Effector CD4-positive, alpha-beta T cell (primary cell): Measurements from ENCODE around the gene SLC39A12. TPM values are rescaled to one million over a fixed set of nuclear protein-coding genes. Genes with fewer than 3 reads are reported as not detected.
"Not testable (repeated sequence)": the region's sequence is repeated elsewhere in the genome, so short reads cannot be mapped to it uniquely, and the experiment has no call there.

Experiments used
- DNase-seq: peaks from one replicate; pipeline ENCODE4 v3.0.0-alpha.2; 2020
- total RNA-seq: gene quantifications from one replicate; lab custom pipeline; 2026; lab: John Stamatoyannopoulos, UW

Gene SLC39A12
- not detected for total RNA-seq

- DNase-seq, result no peak
These were observed at the start of gene SLC39A12 for GRCh38 chr10:17951868-17952371. Gene SLC39A12 (plus strand): TSS chr10:17951918. CDS start chr10:17953277, 1,359 bp downstream.

GRCh38 chr10:17904564-17904963 lies 47.2 kb upstream of the SLC39A12 start:
- DNase-seq, result no peak

DNA sequence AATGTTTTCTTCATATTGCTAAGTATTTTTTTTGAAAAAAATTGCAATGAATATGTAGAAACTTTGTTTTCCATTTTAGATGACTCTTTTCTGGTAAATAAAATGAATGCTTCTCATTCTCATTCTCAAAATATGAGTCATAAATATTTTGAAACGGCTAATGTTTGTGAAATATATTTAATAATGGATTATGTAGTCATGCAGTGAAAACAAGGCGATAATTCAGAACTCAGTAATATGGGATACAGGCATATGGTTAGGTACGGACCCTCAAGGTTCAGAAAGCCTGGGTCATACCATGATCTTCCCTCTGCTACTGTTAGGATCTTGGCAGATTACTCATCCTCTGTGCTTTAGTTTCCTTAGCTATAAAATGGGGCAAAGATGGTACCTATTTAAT lies 46.2 kb upstream of the SLC39A12 start:
- DNase-seq, result no peak

GRCh38 chr10:17906002-17906401 lies 45.7 kb upstream of the SLC39A12 start:
- no peak for DNase-seq

- DNase-seq, result no peak
These were observed 44.1 kb upstream of the SLC39A12 start for GRCh38 chr10:17907641-17908040.

DNA sequence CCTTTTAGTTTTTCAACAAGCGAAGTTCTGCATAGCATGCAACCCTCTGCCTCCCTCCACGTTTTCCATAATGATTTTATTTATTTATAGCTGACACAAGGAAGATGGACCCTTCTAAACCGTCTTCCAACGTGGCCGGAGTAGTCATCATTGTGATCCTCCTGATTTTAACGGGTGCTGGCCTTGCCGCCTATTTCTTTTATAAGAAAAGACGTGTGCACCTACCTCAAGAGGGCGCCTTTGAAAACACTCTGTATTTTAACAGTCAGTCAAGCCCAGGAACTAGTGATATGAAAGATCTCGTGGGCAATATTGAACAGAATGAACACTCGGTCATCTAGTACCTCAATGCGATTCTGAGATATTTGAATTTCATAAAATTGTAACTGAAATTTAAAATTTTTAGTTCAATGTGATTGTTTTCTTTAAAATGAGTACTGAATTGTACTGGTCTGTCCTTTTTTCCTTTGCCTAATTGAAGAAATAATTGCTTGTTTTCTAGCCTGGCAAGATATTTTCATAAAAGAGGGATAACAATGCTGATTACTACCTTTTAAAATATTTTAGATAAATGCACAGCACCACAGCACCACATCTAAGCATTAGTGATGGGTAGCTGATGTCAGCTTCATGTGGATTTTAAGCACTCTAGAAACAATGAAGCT lies 41.5 kb upstream of the SLC39A12 start:
- no peak for DNase-seq

- no peak for DNase-seq
These were observed 39.0 kb upstream of the SLC39A12 start for GRCh38 chr10:17912754-17913153.

GRCh38 chr10:17913604-17914003 lies 38.1 kb upstream of the SLC39A12 start:
- no peak for DNase-seq

GRCh38 chr10:17914169-17915045 lies 37.3 kb upstream of the SLC39A12 start:
- DNase-seq, result no peak

DNA sequence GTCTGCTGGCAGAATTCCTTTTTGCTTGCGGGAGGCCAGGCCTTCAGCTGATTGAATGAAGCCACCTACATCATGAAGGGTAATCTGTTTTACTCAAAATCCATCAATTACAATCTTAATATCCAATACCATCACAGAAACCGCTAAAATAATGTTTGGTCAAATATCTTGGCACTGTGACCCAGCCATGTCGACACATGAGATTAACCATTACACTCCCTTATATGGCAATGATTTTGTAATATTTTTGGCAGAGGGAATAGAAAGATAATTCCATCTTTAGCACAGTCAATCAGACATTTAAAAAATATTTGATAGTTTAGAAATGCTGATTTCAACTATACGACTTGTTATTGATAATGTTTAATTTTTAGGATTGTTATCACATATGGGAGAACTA lies 36.5 kb upstream of the SLC39A12 start:
- DNase-seq, result no peak

GRCh38 chr10:17918187-17918903 lies 33.4 kb upstream of the SLC39A12 start:
- no peak for DNase-seq

- DNase-seq, result no peak
These were observed 30.3 kb upstream of the SLC39A12 start for GRCh38 chr10:17921378-17921777.

DNA sequence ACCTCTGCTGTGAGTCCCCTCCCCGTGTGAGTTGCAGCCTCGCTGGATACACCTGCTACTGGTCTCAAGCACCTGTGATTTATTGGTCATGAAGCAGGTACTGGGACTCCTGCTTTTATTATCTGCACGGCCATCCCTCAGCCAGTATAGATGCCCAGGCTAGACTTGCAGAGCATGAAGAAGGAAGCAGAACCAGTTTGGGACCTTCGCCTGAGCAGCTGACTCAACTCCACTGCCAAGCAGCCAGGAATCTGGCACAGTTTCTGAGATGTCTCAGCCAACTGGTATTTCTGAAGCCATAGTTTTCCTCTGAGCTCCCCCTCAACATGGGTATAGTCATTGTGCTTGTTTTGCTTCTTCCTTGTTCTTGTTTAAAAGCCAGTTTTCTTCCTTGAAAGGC lies 28.0 kb upstream of the SLC39A12 start:
- DNase-seq, result no peak

DNA sequence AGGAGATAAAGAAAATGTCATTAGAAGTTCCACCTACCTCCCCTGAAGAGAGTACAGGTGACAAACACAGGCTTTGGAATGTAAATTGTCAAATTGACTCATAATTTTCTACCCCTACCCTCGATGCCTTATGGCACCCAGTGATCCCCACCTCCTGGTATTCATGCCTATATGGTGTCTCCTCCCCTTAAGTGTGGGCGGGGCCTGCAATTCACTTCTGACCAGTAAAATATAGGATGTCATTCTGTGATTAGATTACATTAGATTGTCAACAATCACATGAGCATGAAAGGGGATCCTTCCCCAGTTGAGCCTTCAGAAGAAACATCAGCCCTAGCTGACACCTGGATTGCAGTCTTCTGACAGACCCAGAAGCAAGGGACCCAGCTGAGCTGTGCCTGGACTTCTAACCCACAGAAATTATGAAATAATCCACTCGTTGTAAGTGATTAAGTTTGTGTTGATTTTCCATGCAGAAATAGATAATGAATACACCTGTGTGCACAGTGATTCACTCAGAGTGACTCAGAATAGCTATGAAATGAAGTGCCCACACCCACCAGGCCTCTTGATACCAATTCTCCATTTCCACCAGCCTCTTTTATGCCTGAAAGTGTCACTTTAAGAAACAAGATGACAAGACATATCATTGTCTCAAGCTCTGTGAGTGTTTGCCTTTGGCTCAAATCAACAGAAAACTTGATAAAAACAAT lies 8.5 kb upstream of the SLC39A12 start:
- DNase-seq, result no peak

DNA sequence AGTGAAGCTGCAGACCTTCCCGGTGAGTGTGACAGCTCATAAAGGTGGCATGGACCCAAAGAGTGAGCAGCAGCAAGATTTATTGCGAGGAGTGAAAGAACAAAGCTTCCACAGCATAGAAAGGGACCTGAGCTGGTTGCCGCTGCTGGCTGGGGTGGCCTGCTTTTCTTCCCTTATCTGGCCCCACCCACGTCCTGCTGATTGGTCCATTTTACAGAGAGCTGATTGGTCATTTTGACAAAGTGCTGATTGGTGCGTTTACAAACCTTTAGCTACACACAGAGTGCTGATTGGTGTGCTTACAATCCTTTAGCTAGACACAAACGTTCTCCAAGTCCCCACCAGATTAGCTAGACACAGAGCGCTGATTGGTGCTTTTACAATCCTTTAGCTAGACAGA lies 1.4 kb upstream of the SLC39A12 start:
- DNase-seq, result not testable (repeated sequence)

- no peak for DNase-seq
These were observed 992 bp upstream of the SLC39A12 start for GRCh38 chr10:17950726-17951125.

GRCh38 chr10:17954372-17954771 lies 2.7 kb downstream of the SLC39A12 start:
- not testable (repeated sequence) for DNase-seq

GRCh38 chr10:17954861-17955260 lies 3.1 kb downstream of the SLC39A12 start:
- no peak for DNase-seq

DNA sequence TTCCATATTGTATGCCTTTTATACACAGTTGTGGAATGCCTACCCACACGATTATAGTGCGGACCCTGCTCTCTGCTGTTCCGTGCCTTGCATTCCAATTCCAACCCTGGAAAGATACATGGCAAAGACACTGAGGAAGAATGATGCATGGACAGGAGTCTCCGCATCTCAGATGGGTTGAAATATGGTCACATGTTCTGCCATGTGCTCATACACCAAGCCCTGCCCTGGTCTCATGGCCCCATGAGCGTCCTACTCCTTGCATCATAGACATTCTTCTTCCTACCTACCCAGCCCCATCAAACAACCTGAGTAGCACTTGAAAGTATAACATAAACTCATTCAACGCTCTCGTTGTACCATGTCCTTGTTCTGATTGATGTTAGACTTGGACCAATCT lies 6.3 kb downstream of the SLC39A12 start:
- DNase-seq, result no peak

DNA sequence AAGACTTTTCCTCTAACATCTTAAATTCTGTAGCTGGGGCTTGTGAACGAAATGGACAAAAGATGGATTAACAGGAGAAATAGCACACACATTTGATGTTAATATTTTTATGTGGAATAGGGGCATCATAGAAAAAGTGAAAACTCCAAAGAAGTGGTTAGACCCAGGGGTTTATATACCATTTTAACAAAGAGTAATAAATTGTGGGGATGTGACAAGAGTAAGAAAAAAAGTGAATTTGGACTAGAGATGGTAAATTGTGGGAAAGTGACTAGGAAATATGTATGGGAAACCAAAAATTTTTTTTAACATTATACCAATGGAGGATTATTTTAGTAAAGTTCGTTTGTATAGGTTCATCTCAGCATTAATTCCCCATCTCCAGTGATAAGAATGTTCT lies 8.2 kb downstream of the SLC39A12 start:
- DNase-seq, result no peak

DNA sequence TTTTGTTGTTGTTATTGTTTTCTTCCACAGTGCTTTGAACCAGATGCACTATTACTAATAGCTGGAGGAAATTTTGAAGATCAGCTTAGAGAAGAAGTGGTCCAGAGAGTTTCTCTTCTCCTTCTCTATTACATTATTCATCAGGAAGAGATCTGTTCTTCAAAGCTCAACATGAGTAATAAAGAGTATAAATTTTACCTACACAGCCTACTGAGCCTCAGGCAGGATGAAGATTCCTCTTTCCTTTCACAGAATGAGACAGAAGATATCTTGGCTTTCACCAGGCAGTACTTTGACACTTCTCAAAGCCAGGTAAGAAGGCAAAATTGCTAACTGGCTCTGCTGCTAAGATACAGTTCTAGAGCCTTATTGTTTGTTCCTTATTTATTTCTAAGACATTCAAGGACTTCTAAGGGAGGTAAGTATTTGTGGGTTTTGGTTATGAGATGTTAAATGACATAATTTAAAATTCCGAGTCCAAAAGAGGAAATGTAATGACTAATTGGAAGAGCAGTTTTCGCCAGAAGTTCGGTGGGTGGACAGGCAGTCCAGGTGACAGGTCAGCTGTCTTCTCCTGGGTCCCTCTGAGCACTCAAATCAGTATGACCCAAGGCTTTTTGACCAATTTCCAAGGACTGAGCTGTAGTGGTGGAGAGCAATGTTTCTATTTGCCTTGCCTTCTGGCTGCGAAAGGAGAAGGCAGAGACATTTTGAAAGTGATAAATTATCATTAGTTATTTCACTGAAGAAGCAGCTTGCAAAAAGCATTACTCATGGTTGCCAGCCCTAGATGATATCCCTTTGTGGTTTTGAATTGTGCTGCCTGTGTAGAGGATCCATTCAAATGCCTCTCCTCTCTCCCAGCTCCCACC lies 10.1 kb downstream of the SLC39A12 start:
- DNase-seq, result no peak

DNA sequence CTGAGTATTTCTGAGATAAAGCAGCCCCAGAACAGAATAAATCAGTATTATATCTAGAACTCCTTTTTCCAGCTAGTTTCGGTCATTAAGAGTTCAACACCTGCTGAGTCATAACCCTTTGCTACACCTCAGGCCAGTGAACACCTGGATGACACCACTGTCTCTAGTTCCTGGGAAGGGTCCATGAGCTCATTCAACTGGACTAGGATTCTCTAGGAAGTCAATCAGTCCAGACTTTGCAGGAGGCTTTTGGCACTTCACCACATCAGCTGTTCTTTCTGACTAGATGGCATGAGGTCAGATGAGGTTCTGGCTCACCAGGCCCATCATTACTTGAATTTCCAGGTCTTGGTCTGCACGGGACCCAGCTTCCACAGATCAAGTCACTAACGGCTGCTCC lies 11.7 kb downstream of the SLC39A12 start:
- DNase-seq, result no peak
